Caco-2 (cell line): ENCODE measurements around the gene RPS15. TPM values are rescaled to one million over a fixed set of nuclear protein-coding genes. Genes with fewer than 3 reads are reported as not detected.

Experiments
- BruUV-seq: library from RNA; stranded (reverse); fragments of 400-500 nt; replicated peaks from 2 replicates; lab custom pipeline; 2021; lab: Mats Ljungman, UMichigan
- CTCF ChIA-PET: fragments of 300-600 bp; sonication (Branson Sonifier 250); formaldehyde crosslinking; loops from one replicate; lab custom pipeline; 2022; ENCODE audit warnings: antibody characterized with exemption; lab: Charles Lee
- POLR2A ChIA-PET: fragments of 300-600 bp; sonication (Branson Sonifier 250); formaldehyde crosslinking; loops from one replicate; lab custom pipeline; 2022; ENCODE audit warnings: antibody characterized with exemption; lab: Charles Lee
- DNase-seq, 2 experiments: peaks; one replicate each; pipeline versions ENCODE4 v3.0.0 to v3.0.0-alpha.2; 2020 to 2022
- H3K27me3 ChIP-seq: replicated peaks from 2 replicates; pipeline ENCODE4 v1.6.0; 2011; ENCODE audit warnings: low read length; ENCODE audit not compliant: control insufficient read depth, insufficient read depth
- H3K36me3 ChIP-seq: 2 replicates; pipeline ENCODE4 v1.5.1; 2011; ENCODE audit warnings: low read length; ENCODE audit not compliant: control insufficient read depth, insufficient read depth
- H3K4me1 ChIP-seq: fragments of 250-450 bp; sonication (Bioruptor Pico); 2 replicates; pipeline ENCODE4 v1.5.1; 2020; ENCODE audit warnings: mild to moderate bottlenecking
- H3K4me3 ChIP-seq: 2 replicates; pipeline ENCODE4 v1.5.1; 2011; ENCODE audit warnings: low read depth, mild to moderate bottlenecking, control low read depth, low read length
- H3K9me3 ChIP-seq: fragments of 250-450 bp; sonication (Bioruptor Pico); 2 replicates; pipeline ENCODE4 v1.5.1; 2020; ENCODE audit warnings: mild to moderate bottlenecking, moderate library complexity
- H3K27ac Mint-ChIP-seq: one replicate; pipeline ENCODE4 v1.8.0; 2022; ENCODE audit warnings: mixed read lengths; ENCODE audit not compliant: unreplicated experiment
- H3K27me3 Mint-ChIP-seq: one replicate; pipeline ENCODE4 v1.8.0; 2022; ENCODE audit warnings: mixed read lengths; ENCODE audit not compliant: insufficient read depth, unreplicated experiment
- H3K36me3 Mint-ChIP-seq: one replicate; pipeline ENCODE4 v1.8.0; 2022; ENCODE audit warnings: mild to moderate bottlenecking, mixed read lengths; ENCODE audit not compliant: insufficient read depth, unreplicated experiment
- H3K4me1 Mint-ChIP-seq: one replicate; pipeline ENCODE4 v1.8.0; 2022; ENCODE audit warnings: low read depth, mixed read lengths; ENCODE audit not compliant: unreplicated experiment
- H3K4me3 Mint-ChIP-seq: one replicate; pipeline ENCODE4 v1.8.0; 2022; ENCODE audit warnings: mild to moderate bottlenecking, moderate library complexity, mixed read lengths; ENCODE audit not compliant: unreplicated experiment
- H3K9me3 Mint-ChIP-seq: one replicate; pipeline ENCODE4 v1.8.0; 2022; ENCODE audit warnings: mixed read lengths; ENCODE audit not compliant: unreplicated experiment
- CTCF ChIP-seq, 2 experiments: fragments of 200-600 bp in 1 of 2; IDR thresholded peaks; 1 replicate in 1 of 2; 2 replicates in 1 of 2; pipeline versions ENCODE4 v1.5.1 to v1.8.0; 2011 to 2022; ENCODE audit warnings: antibody characterized with exemption in 1 of 2, control low read depth in 1 of 2, inconsistent platforms in 1 of 2, low read depth in 1 of 2, low read length in 1 of 2, mild to moderate bottlenecking in 1 of 2, moderate library complexity in 1 of 2; ENCODE audit not compliant: insufficient read depth in 1 of 2, severe bottlenecking in 1 of 2, unreplicated experiment in 1 of 2
- intact Hi-C: fragments of 100-400 bp; cut with micrococcal nuclease; formaldehyde crosslinking; loops from one replicate; pipeline ENCODE4 v1.10.0; 2022; ENCODE audit not compliant: unreplicated experiment
- total RNA-seq: library from RNA; stranded (reverse); gene quantifications from 2 replicates; pipeline ENCODE4 v1.2.3, GENCODE V29; 2022

The RPS15 gene
- total RNA-seq, 1 experiment from 2014 or later = 1,192 TPM

GRCh38 chr19:1472231-1473084, 34.3 kb downstream of the RPS15 start:
- Mint-ChIP-seq H3K4me1 (peaks cover 4% of the 10 kb centered on the region), H3K4me3 (peak overlapping the region; percentile 89), H3K9me3 (no peaks in the 10 kb centered on the region), H3K27ac (no peak overlapping the region), H3K27me3 (no peaks in the 10 kb centered on the region), H3K36me3 (peaks cover 46% of the 10 kb centered on the region)
- Histone ChIP-seq H3K4me1 (peaks cover 15% of the 10 kb centered on the region), H3K4me3 (no peak overlapping the region), H3K36me3 (no peaks in the 10 kb centered on the region; the same call in 1 of the 2 replicates), H3K9me3 (no peaks in the 10 kb centered on the region), H3K27me3 (no peaks in the 10 kb centered on the region)
- TF ChIP-seq CTCF (IDR thresholded peaks at IDR 0.05; ENCODE audit: insufficient read depth in 1 of 2, low read depth in 1 of 2, low read length in 1 of 2, severe bottlenecking in 1 of 2, unreplicated experiment in 1 of 2) = no peak
- POLR2A ChIA-PET = no interaction called here
- DNase-seq = no peak
- CTCF ChIA-PET = interaction anchor here (0.8 kb wide), 1 partner anchor 19 kb away, joined by 8 read pairs; the partner anchor contains the start of gene REEP6
- BruUV-seq = no TSS peak
- intact Hi-C loops = loop anchor here (5.0 kb wide), 1 partner anchor 65 kb away; the partner anchor contains the start of gene DAZAP1

GRCh38 chr19:1473085-1473851, 35.1 kb downstream of the RPS15 start:
- Mint-ChIP-seq H3K4me3 (no peak overlapping the region), H3K36me3 (peaks cover 52% of the 10 kb centered on the region), H3K9me3 (no peaks in the 10 kb centered on the region), H3K4me1 (peaks cover 4% of the 10 kb centered on the region), H3K27ac (no peak overlapping the region), H3K27me3 (no peaks in the 10 kb centered on the region)
- H3K4me3 ChIP-seq = no peak overlapping the region
- no peak for TF ChIP-seq CTCF (IDR thresholded peaks at IDR 0.05; ENCODE audit: insufficient read depth in 1 of 2, low read depth in 1 of 2, low read length in 1 of 2, severe bottlenecking in 1 of 2, unreplicated experiment in 1 of 2)
- intact Hi-C loops = loop anchor here (5.0 kb wide), 1 partner anchor 66 kb away; the partner anchor contains the start of gene DAZAP1
- H3K4me1 ChIP-seq = peaks cover 15% of the 10 kb centered on the region
- ChIA-PET POLR2A (no interaction called here), CTCF (no interaction called here)
- BruUV-seq = no TSS peak
- no peaks in the 10 kb centered on the region; the same call in 1 of the 2 replicates for H3K36me3 ChIP-seq
- no peaks in the 10 kb centered on the region for H3K9me3 ChIP-seq
- no peaks in the 10 kb centered on the region for H3K27me3 ChIP-seq
- no peak for DNase-seq
